Measurements from ENCODE around the gene BBLN. TPM values are rescaled to one million over a fixed set of nuclear protein-coding genes. Genes with fewer than 3 reads are reported as not detected.
"Not testable (repeated sequence)": the region's sequence is repeated elsewhere in the genome, so short reads cannot be mapped to it uniquely, and the experiment has no call there.

BBLN gene, protein sequence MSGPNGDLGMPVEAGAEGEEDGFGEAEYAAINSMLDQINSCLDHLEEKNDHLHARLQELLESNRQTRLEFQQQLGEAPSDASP
- 69.4 and 228 TPM in 2 replicates for total RNA-seq (ENCODE audit: low replicate concordance)

DNA sequence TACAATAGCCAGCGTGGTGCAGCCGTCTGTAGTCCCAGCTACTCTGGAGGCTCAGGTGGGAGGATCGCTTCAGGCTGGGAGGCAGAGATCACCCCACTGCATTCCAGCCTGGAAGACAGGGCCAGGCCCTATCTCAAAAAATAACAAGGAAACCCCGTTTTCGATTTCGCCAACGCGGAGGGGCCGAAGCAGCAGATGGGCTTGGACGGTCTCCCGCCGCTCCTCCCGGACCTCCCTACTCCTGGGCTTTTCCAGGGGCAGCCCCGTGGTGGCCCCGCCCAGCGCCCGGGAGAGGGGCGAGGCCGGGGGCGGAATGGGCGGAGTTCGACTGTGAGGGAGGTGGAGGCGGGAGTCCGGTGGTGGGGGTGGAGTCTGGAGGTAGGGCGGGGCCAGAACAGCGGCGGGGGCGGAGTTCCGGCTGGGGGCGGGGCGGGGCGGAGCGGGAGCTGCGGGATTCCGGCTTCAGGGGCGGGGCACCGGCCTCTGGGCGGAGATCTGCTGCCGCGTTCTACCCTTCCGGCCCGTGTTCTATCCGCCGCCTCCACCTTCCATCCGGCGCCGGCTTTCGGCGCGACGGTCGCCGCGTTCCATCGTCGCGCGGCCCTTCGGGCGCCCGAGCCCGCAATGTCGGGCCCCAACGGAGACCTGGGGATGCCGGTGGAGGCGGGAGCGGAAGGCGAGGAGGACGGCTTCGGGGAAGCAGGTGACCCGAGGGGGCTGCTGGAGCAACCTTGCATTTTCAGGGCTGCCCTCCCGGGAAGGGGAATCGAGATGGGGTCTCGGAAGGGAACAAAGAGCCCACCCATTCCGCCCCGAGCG lies at the start of gene BBLN:
Gene BBLN (plus strand): TSS at position 482 of the 819 bp plus-strand sequence. CDS start 143 bp downstream, at position 625.
- peak; percentile 97 for DNase-seq (ENCODE audit: low spot score)
- peaks cover 5% of the 10 kb centered on the region for H3K4me1 ChIP-seq
- H3K4me3 ChIP-seq, result peak within 1 kb of the TSS; percentile 67
- H2AFZ ChIP-seq (replicated peaks), result peak within 1 kb of the TSS; percentile 87
- no peaks in the 10 kb centered on the region for H3K9me3 ChIP-seq (ENCODE audit: low read depth)
- peak within 1 kb of the TSS; percentile 60 for H3K9ac ChIP-seq
- Mint-ChIP-seq H3K4me1 (peaks cover 11% of the 10 kb centered on the region), H3K36me3 (peaks cover 7% of the 10 kb centered on the region), H3K4me3 (peak within 1 kb of the TSS; percentile 84), H3K9me3 (no peaks in the 10 kb centered on the region), H3K27ac (peak within 1 kb of the TSS; percentile 60), H3K27me3 (ENCODE audit: insufficient read depth, low read depth) (no peaks in the 10 kb centered on the region)
- H3F3A ChIP-seq (ENCODE audit: low read depth), result peaks cover 14% of the 10 kb centered on the region
- peaks cover 13% of the 10 kb centered on the region for H4K20me1 ChIP-seq (ENCODE audit: low read depth)
- TF ChIP-seq EZH2phosphoT487 (IDR thresholded peaks at IDR 0.05), result no peak
- TF ChIP-seq EZH2 (IDR thresholded peaks at IDR 0.05), result no peak
- TF ChIP-seq, protein P1, sequence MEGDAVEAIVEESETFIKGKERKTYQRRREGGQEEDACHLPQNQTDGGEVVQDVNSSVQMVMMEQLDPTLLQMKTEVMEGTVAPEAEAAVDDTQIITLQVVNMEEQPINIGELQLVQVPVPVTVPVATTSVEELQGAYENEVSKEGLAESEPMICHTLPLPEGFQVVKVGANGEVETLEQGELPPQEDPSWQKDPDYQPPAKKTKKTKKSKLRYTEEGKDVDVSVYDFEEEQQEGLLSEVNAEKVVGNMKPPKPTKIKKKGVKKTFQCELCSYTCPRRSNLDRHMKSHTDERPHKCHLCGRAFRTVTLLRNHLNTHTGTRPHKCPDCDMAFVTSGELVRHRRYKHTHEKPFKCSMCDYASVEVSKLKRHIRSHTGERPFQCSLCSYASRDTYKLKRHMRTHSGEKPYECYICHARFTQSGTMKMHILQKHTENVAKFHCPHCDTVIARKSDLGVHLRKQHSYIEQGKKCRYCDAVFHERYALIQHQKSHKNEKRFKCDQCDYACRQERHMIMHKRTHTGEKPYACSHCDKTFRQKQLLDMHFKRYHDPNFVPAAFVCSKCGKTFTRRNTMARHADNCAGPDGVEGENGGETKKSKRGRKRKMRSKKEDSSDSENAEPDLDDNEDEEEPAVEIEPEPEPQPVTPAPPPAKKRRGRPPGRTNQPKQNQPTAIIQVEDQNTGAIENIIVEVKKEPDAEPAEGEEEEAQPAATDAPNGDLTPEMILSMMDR (IDR thresholded peaks at IDR 0.05), result no peak
- H3K27ac ChIP-seq, result no peak within 1 kb of the TSS
- H3K4me2 ChIP-seq, result peak within 1 kb of the TSS; percentile 77
- peaks cover 10% of the 10 kb centered on the region for H3K79me2 ChIP-seq (ENCODE audit: low read depth)
- H3K36me3 ChIP-seq, result no peaks in the 10 kb centered on the region
- no peaks in the 10 kb centered on the region for H3K27me3 ChIP-seq

DNA sequence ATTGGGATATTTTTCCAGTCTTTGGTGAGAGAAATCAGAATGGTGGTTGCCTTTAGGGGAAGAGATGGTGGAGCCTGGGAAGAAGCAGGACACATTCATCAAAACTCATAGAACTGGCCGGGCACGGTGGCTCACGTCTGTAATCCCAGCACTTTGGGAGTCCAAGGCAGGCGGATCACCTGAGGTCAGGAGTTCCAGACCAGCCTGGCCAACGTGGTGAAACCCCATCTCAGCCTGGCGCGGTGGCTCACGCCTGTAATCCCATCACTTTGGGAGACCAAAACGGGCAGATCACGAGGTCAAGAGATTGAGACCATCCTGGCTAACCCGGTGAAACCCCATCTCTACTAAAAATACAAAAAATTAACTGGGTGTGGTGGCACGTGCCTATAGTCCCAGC lies 48.3 kb upstream of the BBLN start:
- DNase-seq (ENCODE audit: low spot score); H3K4me3 Mint-ChIP-seq; H3K4me1 ChIP-seq; H3K9me3 Mint-ChIP-seq; H4K20me1 ChIP-seq (ENCODE audit: low read depth); H3K4me2 ChIP-seq; H3K9me3 ChIP-seq (ENCODE audit: low read depth); H3K27me3 ChIP-seq; H3K4me1 Mint-ChIP-seq; H2AFZ ChIP-seq (replicated peaks); H3K36me3 ChIP-seq; H3K9ac ChIP-seq; H3K79me2 ChIP-seq (ENCODE audit: low read depth); H3K27ac ChIP-seq; H3F3A ChIP-seq (ENCODE audit: low read depth); H3K27ac Mint-ChIP-seq; H3K4me3 ChIP-seq; H3K27me3 Mint-ChIP-seq (ENCODE audit: insufficient read depth, low read depth): not testable (repeated sequence)
- peaks cover 12% of the 10 kb centered on the region for H3K36me3 Mint-ChIP-seq

DNA sequence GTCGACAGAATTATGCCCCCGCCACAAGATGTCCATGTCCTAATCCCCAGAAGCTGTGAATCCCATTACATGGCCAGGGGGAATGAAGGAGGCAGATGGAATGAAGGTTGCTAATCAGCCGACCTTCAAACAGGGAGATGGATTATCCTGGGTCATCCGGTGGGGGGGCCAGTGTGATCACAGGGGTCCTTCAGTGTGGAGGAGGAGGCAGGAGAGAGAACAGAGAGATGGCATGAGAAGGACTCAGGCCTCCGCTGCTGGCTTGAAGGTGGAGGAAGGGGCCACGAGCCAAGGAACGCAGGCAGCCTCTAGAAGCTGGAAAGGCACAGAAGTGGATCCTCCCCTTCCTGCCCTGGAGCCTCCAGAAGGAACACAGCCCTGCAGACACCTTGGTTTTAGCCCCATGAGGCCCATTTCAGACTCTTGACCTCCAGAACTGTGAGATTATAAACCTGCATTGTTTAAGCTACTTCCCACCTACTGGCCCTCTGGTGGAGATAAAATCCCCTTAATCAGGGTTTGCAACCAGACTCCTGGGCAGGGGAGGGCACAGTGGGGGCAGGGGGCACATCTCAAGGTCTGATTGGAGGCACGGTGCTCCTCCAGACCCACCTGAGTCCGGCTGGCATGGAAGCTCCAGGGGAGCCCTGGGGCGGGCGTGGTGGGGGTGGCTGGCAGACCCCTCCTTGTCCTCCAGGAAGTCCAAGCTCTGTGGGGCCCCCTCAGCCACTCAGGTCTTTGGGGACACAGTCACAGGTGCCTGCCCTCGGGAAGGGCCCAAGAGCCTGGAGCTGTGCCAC lies 46.3 kb upstream of the BBLN start:
- no peak overlapping the region for H3K4me2 ChIP-seq
- no peaks in the 10 kb centered on the region for H3K36me3 ChIP-seq
- no peaks in the 10 kb centered on the region for H3K27me3 ChIP-seq
- H3K79me2 ChIP-seq (ENCODE audit: low read depth), result no peaks in the 10 kb centered on the region
- peaks cover 4% of the 10 kb centered on the region for H3K4me1 ChIP-seq
- H2AFZ ChIP-seq (replicated peaks), result no peak overlapping the region
- Mint-ChIP-seq H3K9me3 (no peaks in the 10 kb centered on the region), H3K27ac (peak overlapping the region; percentile 24), H3K36me3 (peaks cover 9% of the 10 kb centered on the region), H3K4me3 (no peak overlapping the region), H3K27me3 (ENCODE audit: insufficient read depth, low read depth) (peaks cover 3% of the 10 kb centered on the region), H3K4me1 (peaks cover 19% of the 10 kb centered on the region)
- H3K9ac ChIP-seq, result no peak overlapping the region
- no peak overlapping the region for H3K27ac ChIP-seq
- no peak for DNase-seq (ENCODE audit: low spot score)
- TF ChIP-seq EZH2phosphoT487 (IDR thresholded peaks at IDR 0.05) (no peak), EZH2 (IDR thresholded peaks at IDR 0.05) (no peak)
- TF ChIP-seq, protein P1 (IDR thresholded peaks at IDR 0.05), result no peak
- H3F3A ChIP-seq (ENCODE audit: low read depth), result peaks cover 7% of the 10 kb centered on the region
- H3K9me3 ChIP-seq (ENCODE audit: low read depth), result no peaks in the 10 kb centered on the region
- no peak overlapping the region for H3K4me3 ChIP-seq
- H4K20me1 ChIP-seq (ENCODE audit: low read depth), result no peaks in the 10 kb centered on the region
